CD4-positive, alpha-beta T cell treated with Interleukin-15 for 1 hour (primary cell): Measurements from ENCODE around the gene RNF19B.

Experiments
- DNase-seq: peaks from one replicate; pipeline ENCODE4 v3.0.0-alpha.2; 2020

The RNF19B gene

DNA sequence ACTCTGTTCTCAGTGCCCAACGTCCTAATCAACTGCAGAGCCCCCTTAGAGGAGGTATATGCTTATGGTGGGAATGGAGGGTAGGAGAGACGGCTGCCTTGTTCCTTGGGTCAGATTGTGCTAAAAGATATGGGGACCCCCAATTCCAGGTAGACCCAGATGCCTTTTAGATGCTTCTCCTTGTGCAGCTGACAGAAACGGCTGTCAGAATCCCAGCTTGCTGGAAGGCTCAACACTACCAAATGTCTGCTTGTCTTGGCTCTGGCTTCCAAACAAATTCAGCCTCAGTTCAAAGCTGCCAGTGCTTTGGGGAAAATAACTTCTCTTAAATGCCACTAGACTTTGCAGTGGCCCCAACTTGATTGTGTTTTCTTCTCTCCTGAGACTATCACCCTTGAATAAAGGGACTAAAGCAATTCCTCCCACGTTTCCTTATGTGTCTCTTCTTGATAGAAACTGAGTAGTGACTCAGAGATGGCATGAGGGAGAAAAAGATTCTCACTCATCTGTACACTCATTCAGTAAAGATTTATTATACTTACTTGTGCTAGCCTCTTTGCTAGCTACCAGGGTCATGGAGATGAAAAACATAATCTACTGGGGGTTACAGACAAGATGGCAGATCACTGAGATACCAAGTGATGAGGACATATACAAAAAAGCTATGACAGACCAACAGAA is 3.4 kb upstream of the RNF19B start:
- DNase-seq, result no peak

DNA sequence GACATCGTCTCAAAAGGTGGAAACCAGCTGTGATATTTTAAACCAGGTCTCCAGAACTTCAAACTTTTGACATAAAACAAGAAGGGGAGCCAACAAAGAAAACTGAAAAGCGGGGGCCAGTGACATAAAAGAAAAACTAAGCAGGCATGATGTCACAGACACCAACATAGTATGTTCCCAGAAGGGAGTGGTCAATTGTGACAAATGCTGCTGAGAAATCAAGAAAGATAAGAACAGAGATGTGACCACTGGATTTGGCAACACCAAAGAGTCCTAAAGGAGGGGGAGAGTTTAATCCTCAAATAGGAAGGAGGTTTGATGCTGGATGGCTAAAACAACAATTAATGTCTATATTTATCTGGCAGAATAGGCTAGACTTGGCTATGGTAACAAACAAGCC is 2.3 kb upstream of the RNF19B start:
- DNase-seq, result no peak

GRCh38 chr1:32965251-32965747 is 690 bp upstream of the RNF19B start:
- no peak for DNase-seq

DNA sequence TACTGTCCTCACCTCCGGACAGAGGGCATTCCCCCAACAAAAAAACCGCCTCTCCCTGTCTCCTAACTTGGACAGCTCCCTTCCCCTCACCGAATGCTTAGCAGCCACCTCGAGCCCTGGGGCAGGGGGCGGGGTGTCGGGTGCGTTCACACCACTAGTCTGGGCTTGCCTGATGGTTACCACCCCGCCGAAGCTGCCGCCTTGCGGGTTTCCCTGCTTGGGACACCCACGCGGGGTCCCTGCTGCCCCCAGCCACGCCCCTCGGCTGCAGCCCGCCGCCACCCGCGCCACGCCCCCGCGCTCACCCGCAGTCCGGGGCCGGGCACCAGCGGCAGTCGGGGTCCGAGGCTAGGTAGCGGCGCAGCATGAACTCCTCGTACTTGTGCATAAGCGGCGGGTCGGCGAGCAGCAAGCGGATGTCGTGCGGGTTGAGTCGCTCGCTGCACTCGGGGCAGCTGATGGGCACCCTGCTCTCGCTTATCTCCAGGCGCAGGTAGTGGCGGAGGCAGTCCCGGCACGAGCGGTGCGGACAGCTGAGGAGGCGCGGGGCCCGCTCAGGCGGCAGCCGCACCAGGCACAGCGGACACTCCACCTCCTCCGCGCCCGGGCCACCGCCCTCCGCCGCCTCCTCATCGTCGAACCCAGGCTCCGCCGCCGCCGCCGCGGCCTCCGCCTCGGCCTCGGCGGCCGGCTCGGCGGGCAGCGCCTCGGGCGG is 706 bp downstream of the RNF19B start:
- peak; percentile 65 for DNase-seq

- no peak for DNase-seq
These were observed 2.2 kb downstream of the RNF19B start for GRCh38 chr1:32962248-32962896.

DNA sequence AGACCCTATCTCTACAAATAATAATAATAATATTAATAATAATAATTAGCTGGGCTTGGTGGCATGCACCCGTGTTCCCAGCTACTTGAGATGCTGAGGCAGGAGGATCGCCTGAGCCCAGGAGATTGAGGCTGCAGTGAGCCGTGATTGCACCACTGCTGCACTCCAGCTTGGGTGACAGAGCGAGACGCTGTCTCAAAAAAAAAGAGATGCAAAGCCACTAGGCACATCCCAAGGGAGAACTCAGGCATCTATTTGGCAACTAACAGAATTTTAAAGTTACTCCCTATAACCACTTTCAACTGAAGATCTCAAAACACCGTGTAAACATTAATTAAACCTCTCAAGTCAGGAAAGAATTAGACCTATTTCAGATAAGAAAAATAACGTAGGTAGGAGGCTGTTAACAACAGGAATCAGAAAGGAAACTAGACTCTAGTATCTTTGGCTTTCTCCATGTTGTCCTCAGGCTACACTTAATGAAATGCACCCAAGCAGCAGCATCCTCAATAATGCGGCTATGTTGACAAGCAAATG is 3.7 kb downstream of the RNF19B start:
- no peak for DNase-seq

DNA sequence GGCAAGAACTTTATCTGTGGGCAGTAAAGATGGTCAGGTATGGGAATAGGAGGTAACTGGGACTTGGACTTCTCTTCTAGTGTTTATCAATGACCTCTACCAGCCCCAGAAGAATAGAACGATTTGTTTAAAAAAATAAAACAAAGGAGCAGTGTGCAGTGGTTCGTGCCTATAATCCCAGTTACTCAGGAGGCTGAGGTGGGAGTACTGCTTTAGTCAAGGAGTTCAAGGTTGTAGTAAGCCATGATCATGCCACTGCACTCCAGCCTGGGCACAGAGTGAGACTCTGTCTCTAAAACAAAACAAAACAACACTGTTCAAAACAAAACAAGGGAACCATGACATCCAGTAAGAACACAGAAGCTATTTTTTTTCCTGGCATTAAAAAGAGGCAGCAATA is 4.3 kb downstream of the RNF19B start:
- DNase-seq, result no peak

- no peak for DNase-seq
These were observed 5.8 kb downstream of the RNF19B start for GRCh38 chr1:32958827-32959226.

DNA sequence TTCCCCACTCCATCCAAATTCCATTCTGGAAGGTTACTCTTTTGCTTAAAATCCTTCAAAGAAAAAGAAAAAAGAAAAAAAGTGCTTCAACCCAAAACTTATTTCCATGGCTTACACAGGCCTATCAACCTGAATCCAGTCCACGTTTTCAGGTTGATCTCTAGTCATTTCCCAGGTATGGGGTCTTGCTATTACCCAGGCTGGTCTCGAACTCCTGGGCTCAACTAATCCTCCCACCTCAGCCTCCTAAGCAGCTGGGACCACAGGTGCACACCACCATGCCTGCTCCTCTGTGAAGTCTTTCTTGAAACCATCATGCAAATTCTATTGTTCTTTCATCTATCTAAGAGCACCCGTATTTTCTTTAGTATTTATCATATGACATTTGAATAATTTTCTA is 7.6 kb downstream of the RNF19B start:
- no peak for DNase-seq

- no peak for DNase-seq
These were observed 10.4 kb downstream of the RNF19B start for GRCh38 chr1:32954168-32954567.

DNA sequence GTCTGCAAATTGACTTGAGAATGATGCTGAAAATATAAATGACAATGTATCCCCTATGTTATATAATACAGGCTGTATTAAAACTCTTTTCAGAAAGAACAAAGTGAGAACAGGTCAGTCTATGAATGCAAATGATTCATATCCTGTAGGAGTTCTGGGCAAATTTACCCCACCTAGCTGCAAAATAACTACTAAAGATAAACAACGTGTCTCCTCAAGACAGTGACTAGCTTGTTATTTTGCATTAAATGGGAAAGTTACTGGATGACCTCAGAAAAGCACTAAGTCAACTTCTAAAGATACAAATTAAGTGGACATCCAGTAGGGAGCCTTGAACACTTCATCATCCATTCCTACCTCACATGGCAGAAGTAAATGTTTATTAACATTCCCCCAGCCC is 11.1 kb downstream of the RNF19B start:
- no peak for DNase-seq

- no peak for DNase-seq
These were observed 15.1 kb downstream of the RNF19B start for GRCh38 chr1:32949519-32949918.

DNA sequence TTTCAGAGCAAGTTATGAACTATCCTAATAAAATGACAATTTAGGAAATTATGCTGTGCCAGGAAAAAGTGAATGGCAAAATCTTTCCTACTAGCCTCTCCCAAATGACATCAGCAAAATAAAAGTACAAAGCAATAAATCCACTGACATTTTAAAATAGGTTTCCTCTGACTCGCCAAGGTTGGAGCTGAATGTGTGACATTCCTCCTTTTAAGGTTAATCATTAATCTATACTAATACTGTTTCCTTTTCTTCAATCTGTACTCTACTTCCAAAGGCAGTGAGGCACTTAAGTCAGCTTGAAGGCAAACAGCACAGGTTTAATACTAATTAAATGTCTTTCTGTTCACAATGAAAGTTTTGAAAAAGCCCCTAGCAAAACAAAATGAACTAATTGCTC is 15.7 kb downstream of the RNF19B start:
- DNase-seq, result no peak

- DNase-seq, result no peak
These were observed 16.3 kb downstream of the RNF19B start for GRCh38 chr1:32948390-32948722.

DNA sequence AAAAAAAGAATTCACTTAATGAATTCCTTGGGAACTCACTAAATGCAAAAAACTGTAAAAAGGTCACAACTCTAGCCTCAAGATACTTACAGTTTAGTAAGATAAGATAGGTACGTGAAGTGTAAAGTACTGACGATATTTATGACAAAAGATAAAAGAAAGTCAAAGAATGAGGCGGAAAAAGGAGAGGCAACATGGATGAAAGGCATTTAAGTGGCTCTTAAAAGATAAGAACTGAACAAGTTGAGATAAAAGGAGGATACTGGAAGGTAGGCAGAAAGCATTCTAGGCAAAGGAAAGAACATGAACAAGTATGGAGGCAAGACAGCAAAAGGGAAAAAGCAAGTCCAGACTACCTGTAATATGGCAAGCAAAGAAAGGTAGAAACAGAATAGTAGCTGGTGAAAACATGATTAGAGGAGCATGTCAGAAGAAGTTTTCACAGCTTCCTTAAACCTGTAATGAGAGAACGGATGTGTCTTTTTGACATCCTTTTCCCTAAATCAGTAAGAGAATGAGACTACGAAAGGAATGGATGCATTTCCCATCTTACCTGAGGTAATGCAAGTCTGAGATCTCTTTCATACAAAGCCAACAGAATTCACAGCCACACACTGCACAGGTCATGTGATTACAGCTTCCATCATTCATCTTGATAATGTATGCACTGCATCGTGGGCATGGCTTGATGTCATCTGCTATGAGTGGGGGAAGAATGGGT is 16.8 kb downstream of the RNF19B start:
- DNase-seq, result no peak

DNA sequence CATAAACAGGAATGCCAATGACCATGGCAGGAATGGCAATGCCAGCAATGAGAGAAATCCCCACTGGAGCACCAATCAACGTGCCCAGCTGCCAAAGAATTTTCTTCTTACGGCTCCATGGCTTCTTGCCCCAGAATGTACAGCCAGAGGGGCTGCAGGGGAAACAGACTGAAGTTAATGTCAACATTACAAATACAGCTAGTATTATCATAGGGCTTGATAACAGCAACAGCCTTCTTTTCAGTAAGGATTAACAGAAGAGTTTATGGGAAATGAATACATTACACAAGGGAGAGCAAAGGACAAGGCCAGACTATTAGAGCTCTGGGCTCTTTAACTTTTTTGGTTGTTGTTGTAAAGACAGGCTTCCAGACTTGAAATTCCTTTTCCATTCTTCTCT is 18.2 kb downstream of the RNF19B start:
- DNase-seq, result no peak

- no peak for DNase-seq
These were observed 20.4 kb downstream of the RNF19B start for GRCh38 chr1:32944180-32944579.

GRCh38 chr1:32939655-32940371 is 24.8 kb downstream of the RNF19B start:
- no peak for DNase-seq

DNA sequence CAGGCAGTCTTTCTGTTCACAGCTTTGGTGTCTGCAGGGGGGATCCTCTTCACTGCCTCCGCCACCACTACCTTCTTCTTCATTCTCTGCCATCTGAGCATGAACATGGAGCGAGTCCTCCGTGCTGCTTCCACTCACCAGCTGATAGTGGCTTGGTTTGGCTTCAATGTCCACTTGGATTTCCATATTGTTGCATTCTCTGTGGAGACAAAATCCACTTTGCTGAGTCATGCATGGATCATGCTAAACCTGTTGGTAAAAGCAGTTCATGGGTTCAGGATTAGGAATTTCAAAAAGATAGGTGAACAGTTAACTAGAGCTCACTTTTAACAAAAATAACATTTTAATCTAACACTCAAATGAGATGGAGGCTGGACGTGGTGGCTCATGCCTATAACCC is 27.5 kb downstream of the RNF19B start:
- no peak for DNase-seq

DNA sequence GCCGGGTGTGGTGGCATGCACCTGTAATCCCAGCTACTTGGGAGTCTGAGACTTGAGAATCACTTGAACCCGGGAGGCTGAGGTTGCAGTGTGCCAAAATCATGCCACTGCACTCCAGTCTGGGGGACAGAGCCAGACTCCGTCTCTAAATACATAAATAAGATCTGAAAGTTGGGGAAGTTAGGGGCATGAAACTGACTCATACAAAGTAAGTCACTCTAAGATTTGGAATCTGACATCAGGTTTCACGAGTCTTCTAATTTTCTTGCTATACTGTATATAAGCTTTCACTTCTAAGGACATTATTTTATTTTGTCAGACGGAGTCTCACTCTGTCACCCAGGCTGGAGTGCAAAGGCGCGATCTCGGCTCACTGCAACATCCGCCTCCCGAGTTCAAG is 30.1 kb downstream of the RNF19B start:
- no peak for DNase-seq

DNA sequence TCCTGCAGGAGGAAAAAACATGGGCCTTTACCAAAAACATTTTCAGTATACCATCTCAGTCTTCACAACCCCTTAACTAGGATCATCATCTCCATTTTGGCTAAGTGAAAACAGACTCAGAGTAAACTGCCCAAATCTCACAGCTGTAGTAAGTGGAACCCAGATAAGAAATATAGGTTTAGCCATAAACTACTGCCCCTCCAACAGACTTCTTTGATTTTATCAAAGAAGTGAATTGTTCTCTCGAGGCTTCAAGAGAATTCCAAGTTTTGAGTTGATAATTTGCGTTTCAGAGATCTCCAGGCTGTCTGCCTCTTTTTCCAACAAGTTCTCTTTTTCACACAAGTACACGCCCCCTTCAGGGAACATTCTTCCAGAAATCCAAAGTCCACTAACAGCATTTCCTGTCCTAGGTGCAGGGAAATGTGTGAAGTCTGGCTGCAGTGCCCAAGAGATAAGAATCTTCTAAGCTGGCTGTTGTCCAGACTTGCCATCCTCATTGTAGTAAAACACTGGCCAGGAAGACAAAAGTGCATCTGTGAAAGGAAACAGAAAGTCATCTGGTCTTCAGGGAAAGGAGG is 30.8 kb downstream of the RNF19B start:
- DNase-seq, result no peak

DNA sequence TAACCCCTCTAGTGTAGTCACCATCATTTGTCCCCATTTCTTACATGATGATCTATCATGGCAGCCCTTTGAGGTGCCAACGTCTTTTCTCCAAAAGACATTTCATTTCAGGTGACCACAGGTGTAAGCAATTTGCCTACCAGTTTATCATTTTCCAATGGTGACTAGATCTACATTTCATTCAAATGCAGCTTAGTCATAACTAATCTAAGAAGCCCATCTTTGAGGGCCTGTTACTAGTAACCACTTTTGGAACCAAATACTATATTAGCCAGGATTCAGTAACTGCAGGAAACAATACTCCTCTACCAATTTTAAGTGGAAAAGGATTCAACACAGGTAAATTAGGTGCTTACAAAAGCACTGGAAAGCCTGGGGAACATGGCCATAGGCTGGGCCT is 32.8 kb downstream of the RNF19B start:
- DNase-seq, result no peak
